ENCODE results near the gene HIVEP3. TPM values are rescaled to one million over a fixed set of nuclear protein-coding genes. Genes with fewer than 3 reads are reported as not detected.

HIVEP3 gene
- total RNA-seq, 2 experiments from 2014 or later: 26.3 to 27.2 TPM

DNA sequence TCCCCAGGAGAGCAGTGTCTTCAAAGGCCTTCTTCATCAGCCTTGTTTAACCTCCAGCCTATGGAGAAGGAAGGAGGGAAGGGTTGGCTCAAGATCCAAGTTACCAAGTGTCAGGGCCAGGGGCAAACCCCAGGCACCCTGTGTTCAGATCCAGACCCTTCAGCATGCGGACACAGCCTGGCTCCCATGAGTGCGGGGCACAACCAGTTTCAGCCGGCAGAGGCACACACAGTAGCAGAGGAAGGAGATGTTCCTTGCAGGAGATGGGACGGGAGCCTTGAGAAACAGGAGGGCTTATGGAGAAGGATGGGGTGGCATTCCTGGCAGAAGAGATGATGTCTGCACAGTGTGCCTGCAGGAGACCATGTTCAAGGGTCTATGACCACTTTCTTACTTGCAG, 272.5 kb downstream of the HIVEP3 start:
- CTCF ChIA-PET: no interaction called here
- POLR2A ChIA-PET: no interaction called here

DNA sequence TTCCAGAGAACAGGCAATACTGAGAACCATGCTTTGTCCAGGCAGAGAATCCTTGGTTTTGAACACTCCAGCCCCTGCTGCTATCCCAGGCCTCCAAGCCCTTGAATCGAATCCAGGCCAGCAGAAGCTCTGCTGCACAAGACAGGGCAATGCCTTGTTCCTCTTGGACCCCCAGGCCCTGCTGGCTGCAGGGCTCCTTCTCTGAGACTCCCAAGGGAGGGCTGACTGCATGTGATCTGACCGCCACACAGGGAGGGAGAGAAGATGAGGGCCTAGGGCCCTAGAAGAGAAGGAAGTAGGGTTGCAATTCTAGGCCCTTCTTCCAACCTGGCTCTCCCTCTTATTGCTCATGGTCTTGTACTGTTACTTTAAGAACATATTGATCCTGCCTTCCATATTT, 273.7 kb downstream of the HIVEP3 start:
- CTCF ChIA-PET: interaction anchor here (0.7 kb wide), 1 partner anchor 37 kb away, joined by 4 read pairs; no protein-coding TSS in a partner anchor
- POLR2A ChIA-PET: interaction anchor here (0.8 kb wide), 1 partner anchor 17 kb away, joined by 3 read pairs; no protein-coding TSS in a partner anchor

DNA sequence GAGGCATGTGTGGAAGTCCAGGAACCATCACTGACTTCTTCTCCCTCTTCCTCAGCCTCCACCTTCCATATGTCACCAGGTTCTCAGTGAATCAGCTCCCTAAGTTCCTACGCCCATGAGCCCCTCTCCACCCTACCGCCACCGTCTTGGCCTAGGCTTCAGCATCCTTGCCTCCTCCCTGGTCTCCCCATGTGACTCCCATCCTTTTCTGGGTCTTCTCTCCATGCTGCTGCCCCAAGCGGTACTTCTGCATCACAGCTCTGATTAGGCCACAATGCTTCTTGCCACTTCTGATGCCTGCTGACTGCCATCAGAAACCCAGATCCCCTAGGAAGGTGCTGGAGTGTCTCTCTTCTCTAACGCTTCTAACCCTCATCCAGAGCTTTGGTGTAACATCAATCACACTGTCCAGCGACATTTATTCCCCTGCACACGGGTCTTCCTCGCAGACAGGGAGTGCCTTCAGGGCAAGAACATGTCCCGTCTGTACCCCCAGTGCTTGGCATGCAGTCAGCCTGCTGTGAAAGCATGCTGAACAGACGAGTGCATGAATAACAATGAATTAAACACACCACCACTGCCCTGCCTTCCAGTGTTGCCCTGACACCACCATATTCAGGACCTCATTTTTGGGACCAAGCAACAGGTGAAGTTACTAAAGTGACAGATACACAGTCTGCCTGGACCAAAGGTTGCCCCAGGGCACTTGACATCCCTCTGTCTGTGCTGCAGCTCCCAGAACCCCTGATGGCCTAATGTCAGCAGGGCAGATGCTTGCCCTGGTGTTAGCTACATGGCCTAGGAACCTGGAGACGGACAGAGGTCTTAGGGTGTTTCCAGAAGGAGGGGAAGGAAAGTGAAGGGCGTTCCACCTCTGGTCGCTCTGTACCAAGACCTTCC, 275.6 kb downstream of the HIVEP3 start:
- CTCF ChIA-PET: interaction anchor here (0.6 to 3.6 kb wide), 2 partner anchors 17 to 169 kb away, joined by 3 to 11 read pairs; no protein-coding TSS in a partner anchor
- POLR2A ChIA-PET: no interaction called here

DNA sequence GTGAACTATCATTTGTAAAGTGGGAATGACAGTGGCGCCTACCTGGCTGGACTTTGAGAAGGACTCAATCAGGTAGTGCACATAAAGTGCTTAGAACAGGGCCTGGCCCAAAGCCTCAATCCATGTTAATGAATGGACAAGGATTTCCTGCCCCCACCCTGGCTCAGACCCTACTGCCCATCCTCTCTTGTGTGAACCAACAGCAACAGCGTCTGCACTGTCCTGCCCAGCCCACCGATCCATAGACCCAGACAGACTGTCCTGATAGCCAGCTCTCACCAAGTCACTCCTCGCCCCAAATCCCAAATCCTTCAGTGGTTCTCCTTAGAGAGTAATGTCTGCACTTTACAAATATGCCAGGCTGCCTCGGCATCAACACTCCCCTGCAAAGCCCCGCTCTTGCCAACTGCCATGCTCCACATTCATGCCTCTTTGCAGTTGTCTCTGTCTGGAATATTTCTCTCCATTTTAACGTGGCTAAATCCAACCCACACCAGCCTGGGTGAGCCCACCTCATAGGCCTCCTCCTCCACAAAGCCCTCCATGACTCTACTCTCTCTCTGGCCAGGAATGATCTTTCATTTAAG, 276.7 kb downstream of the HIVEP3 start:
- CTCF ChIA-PET: interaction anchor here (3.6 kb wide), 1 partner anchor 18 kb away, joined by 11 read pairs; no protein-coding TSS in a partner anchor
- POLR2A ChIA-PET: no interaction called here

DNA sequence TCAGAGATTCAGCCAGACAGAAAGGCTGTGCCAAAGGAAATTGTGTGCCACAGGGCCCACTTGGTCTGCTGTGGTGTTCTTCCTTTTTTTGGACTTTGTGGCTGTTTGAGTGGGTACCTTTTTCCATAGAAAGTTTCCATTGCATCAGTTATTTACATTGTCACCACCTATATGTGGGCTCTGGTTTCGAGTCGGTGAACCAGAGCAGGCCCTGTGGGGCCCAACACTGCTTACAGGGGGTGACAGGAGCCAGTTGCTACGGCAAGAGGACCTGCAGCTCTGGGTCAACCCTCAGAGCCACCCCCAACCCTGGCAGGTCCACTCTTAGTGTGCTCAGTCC, 277.3 kb downstream of the HIVEP3 start:
- POLR2A ChIA-PET: no interaction called here
- CTCF ChIA-PET: interaction anchor here (3.6 kb wide), 1 partner anchor 19 kb away, joined by 11 read pairs; no protein-coding TSS in a partner anchor

DNA sequence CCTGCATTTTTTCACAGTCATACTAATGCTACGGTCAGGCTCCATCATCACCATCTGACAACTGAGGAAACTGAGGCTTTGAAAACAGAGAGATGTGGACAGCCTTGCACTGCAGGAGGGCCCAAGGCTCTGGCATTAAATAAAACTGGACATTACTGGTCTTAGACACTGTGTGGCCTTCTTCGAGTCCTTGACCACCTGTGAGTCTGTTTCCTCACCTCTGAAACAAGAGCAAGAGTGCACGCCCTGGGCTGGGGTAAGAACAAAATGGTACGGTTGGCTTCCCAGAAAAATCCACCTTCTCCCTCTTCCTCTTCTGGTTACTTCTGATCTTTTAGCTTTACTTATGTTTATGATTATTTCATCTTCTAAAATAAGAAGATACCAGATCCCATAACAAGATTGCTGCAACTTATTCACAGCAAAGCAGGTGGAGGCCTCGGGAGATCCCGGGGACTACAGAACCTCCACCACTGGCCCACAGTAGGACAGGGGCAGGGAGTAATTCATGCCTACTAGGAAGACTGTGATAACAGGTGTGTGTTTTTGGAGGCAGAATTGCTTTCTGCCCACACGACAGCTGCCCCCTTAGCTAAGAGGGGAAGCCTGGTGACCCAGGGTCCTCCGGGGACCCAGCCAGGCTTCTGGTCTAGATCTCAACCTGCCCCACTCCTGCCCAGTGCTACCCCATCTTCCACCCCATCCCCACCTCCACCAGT, 277.8 kb downstream of the HIVEP3 start:
- ChIA-PET CTCF (interaction anchor here (0.6 to 3.6 kb wide), 2 partner anchors 19 to 141 kb away, joined by 3 to 11 read pairs; no protein-coding TSS in a partner anchor), POLR2A (interaction anchor here (0.6 to 0.7 kb wide), 2 partner anchors 25 to 1129 kb away, joined by 3 read pairs; no protein-coding TSS in a partner anchor)

DNA sequence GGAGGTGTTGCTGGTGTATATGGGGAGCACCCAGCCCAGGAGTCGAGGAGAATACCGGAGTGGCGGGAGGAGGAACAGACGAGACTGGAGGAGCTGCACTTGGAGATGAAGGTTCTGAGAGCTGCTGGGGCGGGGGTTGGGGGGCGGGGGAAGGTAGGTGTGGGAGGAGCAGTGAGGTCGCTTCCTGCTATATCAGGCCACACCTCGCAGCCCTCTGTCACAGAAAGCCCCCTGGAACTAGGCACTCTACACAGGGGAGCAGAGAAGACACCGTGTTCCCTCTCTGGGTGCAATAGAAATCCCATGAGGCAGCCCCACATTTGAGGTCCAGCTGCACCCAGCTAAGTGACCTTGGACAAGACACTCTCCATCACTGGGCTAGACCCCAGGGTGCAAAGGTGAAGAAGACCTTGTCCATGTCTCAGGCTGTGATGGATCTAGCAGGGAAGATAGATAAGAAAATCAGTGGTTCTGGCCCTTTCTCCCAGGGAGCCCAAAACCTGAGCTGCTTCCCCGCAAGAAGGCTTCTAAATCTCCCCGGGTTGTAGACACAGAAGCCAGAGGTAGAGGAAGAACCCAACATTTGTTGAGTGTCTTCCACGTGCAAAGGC, 278.5 kb downstream of the HIVEP3 start:
- ChIA-PET POLR2A (interaction anchor here (0.6 to 0.7 kb wide), 2 partner anchors 25 to 1130 kb away, joined by 3 read pairs; no protein-coding TSS in a partner anchor), CTCF (interaction anchor here (0.6 to 3.6 kb wide), 5 partner anchors 12 to 467 kb away, joined by 3 to 11 read pairs (median 3); no protein-coding TSS in a partner anchor)

DNA sequence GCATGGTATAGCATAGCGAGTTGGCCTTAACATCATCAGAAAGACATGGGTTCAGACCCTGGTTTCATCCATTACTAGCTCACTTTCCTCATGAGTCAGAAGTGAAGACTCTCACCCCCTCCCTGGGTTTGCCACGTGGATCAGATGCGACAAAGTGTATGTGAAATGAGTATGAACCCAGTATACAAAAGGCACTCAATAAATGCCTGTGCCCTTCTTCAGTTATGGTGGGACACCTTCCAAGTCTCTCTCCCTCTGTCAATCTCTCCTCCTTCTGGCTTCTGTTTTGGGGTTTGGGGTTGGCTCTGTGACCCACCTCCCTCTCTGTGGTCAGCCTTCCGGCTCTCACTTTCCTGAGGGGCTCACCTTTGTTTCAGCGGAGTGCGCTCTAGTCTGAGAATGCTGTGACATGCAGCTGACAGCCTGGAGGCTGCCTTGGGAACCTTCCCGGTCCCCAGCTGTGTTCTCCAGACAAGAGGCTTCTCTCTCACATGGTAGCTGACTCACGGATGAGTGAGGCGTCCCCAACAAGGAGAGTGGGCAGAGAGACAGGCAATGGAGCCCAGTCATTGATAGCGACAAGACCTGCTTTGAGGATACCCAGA, 279.3 kb downstream of the HIVEP3 start:
- CTCF ChIA-PET: interaction anchor here (0.6 to 1.3 kb wide), 3 partner anchors 22 to 468 kb away, joined by 3 read pairs; no protein-coding TSS in a partner anchor
- POLR2A ChIA-PET: interaction anchor here (0.5 to 1.0 kb wide), 3 partner anchors 23 to 257 kb away, joined by 3 read pairs; no protein-coding TSS in a partner anchor

DNA sequence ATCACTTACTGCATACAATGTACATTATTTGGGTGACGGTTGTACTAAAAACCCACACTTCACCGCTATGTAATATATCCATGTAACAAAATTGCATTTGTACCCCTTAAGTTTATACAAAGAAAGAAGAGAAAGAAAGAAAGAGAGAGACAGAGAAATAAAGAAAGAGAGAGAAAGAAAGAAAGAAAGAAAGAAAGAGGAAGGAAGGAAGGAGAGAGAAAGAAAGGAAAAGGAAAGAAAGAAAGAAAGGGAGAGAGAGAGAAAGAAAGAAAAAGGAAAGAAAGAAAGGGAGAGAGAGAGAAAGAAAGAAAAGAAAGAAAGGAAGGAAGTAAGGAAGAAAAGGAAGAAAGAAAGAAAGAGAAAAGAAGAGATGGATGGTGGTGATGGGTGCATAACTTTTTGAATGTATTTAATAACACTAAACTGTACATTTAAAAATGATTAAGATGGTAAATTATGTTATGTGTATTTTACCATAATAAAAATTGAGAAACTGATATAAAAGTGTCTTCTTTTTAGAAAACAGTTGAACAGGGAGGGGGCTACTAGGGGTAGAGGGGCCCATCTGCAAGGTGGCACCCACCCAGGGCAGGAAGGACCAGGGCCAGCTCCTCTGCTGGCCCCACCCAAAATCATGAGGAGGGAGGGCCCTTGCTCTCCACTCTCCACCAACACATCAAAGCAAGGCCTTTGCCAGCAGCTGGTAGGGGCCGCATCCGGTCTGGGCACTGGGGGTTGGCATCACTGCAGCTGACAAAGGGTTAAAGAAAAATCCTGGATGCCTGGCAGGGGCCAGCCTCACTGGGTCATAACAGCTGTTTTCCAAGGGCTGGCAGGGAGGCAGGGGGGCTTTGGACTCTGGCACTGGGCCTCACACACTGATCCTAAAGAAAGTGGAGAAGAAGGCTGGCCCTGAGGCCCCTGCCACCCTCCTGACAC, 280.4 kb downstream of the HIVEP3 start:
- POLR2A ChIA-PET: interaction anchor here (0.5 to 1.0 kb wide), 3 partner anchors 24 to 258 kb away, joined by 3 read pairs; no protein-coding TSS in a partner anchor
- CTCF ChIA-PET: interaction anchor here (0.6 to 1.3 kb wide), 2 partner anchors 23 to 89 kb away, joined by 3 read pairs; no protein-coding TSS in a partner anchor

DNA sequence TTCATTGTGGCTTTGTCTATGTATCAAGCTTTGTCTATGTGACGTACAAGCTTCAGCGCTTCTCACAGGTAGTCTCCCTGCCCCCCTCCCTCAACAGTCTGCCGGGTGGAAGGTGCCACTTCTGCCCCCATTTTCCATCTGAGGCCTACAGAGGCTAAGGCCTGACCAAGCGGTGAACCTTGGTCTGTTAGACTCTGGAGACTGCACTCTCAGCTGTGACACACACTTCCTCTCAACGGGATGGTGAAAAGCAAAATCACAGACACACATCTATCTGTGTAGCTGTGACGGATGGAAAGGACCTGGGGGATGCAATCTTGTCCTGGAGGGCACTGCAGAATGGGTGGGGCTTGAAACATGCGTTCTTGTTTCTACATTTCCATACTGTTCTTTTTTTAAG, 281.4 kb downstream of the HIVEP3 start:
- ChIA-PET POLR2A (no interaction called here), CTCF (interaction anchor here (0.7 kb wide), 1 partner anchor 40 kb away, joined by 3 read pairs; no protein-coding TSS in a partner anchor)

DNA sequence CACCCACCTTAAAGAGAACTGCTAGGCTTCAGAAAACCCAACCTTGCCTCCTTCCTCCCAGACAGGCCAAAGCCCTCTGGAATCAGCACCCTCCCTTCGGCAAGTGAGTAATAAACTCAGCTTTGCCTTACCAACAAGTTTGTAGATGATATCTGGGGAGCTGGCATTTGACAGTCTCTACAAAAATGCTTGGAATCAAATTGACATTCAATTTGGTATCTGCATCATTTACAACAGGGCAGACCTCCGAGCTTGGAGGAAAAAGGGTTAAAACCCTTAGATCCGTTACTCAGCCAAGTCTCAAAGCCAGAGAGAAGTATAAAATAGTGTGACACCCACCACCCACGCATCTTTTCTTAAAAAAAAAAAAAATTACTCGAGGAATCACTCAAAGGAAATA, 285.0 kb downstream of the HIVEP3 start:
- ChIA-PET CTCF (no interaction called here), POLR2A (no interaction called here)

DNA sequence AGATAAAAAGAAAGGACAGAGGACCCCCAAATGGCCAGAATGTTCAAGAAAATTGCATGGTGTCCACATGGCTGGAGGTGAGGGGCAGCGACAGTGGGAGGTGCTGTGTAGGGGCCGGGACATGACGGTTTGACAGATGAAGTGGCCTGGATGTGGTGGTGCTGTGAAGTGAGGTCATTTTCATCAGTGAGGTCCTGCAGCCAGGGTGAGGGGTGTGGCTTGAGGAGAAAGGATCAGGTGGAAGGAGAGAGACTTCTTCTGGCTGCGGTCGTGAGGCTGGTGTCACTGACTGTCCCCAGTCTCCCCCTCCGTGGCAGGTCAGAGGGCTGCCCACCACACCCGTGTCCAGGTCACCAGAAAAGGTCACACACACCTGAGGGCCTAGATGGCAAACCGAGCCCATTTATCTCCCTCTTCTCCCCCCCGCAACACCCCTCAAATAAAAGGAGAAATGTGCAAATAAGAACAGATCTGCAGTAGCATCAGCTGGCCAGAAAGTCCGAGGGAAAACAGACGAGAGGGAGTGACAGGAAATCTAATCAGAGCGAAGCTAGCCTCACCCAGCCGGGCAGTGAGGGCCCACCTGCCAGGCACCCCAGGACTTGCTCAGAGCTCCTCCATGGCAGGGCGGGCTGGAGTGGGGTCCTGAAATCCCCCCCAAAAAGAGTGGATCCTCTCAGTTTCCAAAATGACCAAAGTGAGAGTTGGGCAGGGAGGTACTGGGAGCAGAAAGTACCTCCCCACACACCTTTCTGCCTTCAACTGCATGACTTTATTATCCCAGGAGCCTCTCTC, 285.7 kb downstream of the HIVEP3 start:
- POLR2A ChIA-PET: no interaction called here
- CTCF ChIA-PET: interaction anchor here (0.6 kb wide), 1 partner anchor 1093 kb away, joined by 3 read pairs; no protein-coding TSS in a partner anchor

DNA sequence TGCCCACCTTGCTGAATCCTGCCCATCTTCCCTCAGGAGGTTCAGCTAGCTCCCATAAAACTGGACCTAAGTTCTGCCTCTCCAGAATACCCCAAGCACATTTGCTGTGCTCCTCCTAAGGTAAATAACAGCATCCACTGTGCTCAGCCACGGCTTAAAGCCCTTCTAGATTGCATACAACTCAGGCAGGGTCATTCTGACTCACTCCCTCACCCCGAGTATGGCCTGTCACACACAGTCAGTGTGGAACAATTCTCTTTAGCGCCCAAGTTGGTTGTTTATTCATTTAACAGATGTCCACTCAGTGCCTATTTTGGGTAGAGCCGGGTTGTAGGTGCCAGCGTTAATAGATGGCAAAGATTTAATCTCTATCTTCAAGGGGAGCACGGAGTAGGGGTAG, 286.8 kb downstream of the HIVEP3 start:
- ChIA-PET CTCF (no interaction called here), POLR2A (no interaction called here)

DNA sequence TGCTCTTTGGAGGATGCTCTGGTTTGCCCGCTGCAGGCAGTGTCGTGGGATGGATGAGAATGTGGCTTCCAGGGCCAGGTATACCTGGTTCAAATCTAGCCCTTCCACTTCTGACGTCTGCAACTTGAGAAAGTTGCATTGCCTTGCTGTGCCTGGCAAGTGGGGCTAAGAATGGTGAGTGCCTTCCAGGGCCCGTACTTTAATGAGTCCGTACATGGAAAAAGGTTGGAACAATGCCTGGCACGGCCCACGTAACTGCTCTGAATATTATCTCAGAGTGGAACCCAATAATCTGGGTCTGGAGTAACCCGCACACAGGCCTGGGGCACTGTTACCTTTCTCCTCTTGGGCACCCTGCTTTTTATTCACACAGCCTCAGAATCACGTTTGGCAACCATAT, 287.6 kb downstream of the HIVEP3 start:
- CTCF ChIA-PET: no interaction called here
- POLR2A ChIA-PET: no interaction called here

DNA sequence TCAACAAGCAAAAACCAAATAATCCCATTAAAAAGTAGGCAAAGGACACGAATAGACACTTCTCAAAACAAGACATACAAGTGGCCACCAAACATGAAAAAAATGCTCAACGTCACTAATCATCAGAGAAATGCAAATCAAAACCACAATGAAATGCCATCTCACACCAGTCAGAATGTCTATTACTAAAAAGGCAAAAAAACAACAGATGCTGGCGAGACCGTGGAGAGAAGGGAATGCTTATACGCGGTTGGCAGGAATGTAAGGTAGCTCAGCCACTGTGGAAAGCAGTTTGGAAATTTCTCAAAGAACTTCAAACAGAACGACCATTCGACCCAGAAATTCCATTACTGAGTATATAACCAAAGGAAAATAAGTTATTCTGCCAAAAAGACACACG, 289.2 kb downstream of the HIVEP3 start:
- ChIA-PET CTCF (no interaction called here), POLR2A (interaction anchor here (1.4 kb wide), 1 partner anchor 31 kb away, joined by 3 read pairs; no protein-coding TSS in a partner anchor)

DNA sequence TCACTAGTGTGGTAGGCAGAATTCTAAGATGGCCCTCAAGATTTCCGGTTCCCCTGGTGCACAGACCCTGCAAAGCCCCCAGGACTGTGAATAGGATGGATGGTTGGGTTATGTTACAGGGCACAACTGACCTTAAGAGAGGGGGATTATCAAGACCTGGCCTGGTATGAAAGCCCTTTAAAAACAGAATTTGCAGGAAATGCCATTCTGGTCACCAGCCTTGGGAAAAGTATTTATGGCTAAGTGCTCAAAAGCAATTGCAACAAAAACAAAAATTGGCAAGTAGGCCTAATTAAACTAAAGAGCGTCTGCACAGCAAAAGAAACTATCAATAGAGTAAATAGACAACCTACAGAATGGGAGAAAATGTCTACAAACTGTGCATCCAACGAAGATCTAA, 289.6 kb downstream of the HIVEP3 start:
- ChIA-PET POLR2A (interaction anchor here (0.5 kb wide), 1 partner anchor 7 kb away, joined by 4 read pairs; no protein-coding TSS in a partner anchor), CTCF (interaction anchor here (0.8 kb wide), 1 partner anchor 11 kb away, joined by 3 read pairs; no protein-coding TSS in a partner anchor)

Measured in activated CD8-positive, alpha-beta memory T cell treated with anti-CD3 and anti-CD28 coated beads for 36 hours (primary cell).